ENCODE measurements around the gene STAT1.

DNA sequence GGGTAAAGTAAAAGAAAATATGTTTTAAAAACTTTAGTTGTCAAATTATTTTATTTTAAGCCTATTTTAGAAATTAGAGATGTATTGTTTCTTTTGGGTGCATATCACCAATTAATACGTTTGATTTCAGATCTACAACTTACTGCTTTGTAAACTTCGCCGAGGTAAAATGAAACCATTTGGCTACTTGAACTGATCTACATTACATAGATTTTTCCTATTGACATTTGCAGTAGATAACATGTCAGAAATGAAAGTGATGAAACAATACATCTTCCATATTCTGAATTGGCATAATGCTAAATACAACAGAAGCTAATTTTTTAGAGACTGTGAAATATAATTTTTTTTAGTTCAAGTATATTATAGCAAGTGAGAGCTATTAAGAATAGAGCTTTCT, 93.9 kb downstream of the STAT1 start:
- TF ChIP-seq, protein P1, sequence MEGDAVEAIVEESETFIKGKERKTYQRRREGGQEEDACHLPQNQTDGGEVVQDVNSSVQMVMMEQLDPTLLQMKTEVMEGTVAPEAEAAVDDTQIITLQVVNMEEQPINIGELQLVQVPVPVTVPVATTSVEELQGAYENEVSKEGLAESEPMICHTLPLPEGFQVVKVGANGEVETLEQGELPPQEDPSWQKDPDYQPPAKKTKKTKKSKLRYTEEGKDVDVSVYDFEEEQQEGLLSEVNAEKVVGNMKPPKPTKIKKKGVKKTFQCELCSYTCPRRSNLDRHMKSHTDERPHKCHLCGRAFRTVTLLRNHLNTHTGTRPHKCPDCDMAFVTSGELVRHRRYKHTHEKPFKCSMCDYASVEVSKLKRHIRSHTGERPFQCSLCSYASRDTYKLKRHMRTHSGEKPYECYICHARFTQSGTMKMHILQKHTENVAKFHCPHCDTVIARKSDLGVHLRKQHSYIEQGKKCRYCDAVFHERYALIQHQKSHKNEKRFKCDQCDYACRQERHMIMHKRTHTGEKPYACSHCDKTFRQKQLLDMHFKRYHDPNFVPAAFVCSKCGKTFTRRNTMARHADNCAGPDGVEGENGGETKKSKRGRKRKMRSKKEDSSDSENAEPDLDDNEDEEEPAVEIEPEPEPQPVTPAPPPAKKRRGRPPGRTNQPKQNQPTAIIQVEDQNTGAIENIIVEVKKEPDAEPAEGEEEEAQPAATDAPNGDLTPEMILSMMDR (conservative IDR thresholded peaks at IDR 0.05; ENCODE audit: low read length), result no peak
- no peak for TF ChIP-seq EZH2phosphoT487 (IDR thresholded peaks at IDR 0.05; ENCODE audit: borderline replicate concordance)

Data from Loucy (cell line).